KMS-11 (cell line): ENCODE data around the gene MSANTD2.
A peak's percentile ranks its signal among the peaks of the same experiment; 100 is the strongest.

Source experiments
- H2AFZ ChIP-seq: fragments of 200-600 bp; sonication (generic); 2 replicates; pipeline ENCODE4 v1.6.1; 2016; ENCODE audit warnings: antibody characterized with exemption, mixed run types, low read depth
- H3K27ac ChIP-seq: fragments of 200-600 bp; sonication (generic); 2 replicates; pipeline ENCODE4 v1.6.1; 2016; ENCODE audit warnings: mild to moderate bottlenecking, mixed run types
- H3K27me3 ChIP-seq: fragments of 200-600 bp; sonication (generic); 2 replicates; pipeline ENCODE4 v1.6.1; 2017; ENCODE audit warnings: mild to moderate bottlenecking, low read depth, mixed run types, moderate library complexity; ENCODE audit not compliant: insufficient read depth
- H3K36me3 ChIP-seq: fragments of 200-600 bp; sonication (generic); 2 replicates; pipeline ENCODE4 v1.6.1; 2017; ENCODE audit warnings: mild to moderate bottlenecking, mixed run types; ENCODE audit not compliant: insufficient read depth
- H3K4me1 ChIP-seq: fragments of 200-600 bp; sonication (generic); 2 replicates; pipeline ENCODE4 v1.6.1; 2016; ENCODE audit warnings: mild to moderate bottlenecking, low read depth, mixed run types; ENCODE audit not compliant: poor library complexity, severe bottlenecking
- H3K4me2 ChIP-seq: fragments of 200-600 bp; sonication (generic); 2 replicates; pipeline ENCODE4 v1.7.0; 2016; ENCODE audit warnings: mild to moderate bottlenecking, mixed run types
- H3K4me3 ChIP-seq: fragments of 200-600 bp; sonication (generic); IDR thresholded peaks from 2 replicates; pipeline ENCODE4 v1.6.1; 2017; ENCODE audit warnings: low read depth, low read length, mixed read lengths; ENCODE audit not compliant: insufficient read depth
- H3K79me2 ChIP-seq: fragments of 200-600 bp; sonication (generic); 2 replicates; pipeline ENCODE4 v1.6.1; 2016; ENCODE audit warnings: low read depth, mixed run types; ENCODE audit not compliant: insufficient read depth
- H3K9ac ChIP-seq: fragments of 200-600 bp; sonication (generic); 2 replicates; pipeline ENCODE4 v1.6.1; 2016; ENCODE audit warnings: mild to moderate bottlenecking, mixed run types
- H4K20me1 ChIP-seq: fragments of 200-600 bp; sonication (generic); 2 replicates; pipeline ENCODE4 v1.6.1; 2016; ENCODE audit warnings: mild to moderate bottlenecking, mixed run types; ENCODE audit not compliant: insufficient read depth
- TF ChIP-seq, protein P1 (sequence below): fragments of 200-600 bp; sonication (generic); conservative IDR thresholded peaks from 2 replicates; pipeline ENCODE4 v1.6.1; 2017; ENCODE audit warnings: low read depth, mild to moderate bottlenecking, antibody characterized with exemption, low read length, moderate library complexity, mixed read lengths

MSANTD2 gene

DNA sequence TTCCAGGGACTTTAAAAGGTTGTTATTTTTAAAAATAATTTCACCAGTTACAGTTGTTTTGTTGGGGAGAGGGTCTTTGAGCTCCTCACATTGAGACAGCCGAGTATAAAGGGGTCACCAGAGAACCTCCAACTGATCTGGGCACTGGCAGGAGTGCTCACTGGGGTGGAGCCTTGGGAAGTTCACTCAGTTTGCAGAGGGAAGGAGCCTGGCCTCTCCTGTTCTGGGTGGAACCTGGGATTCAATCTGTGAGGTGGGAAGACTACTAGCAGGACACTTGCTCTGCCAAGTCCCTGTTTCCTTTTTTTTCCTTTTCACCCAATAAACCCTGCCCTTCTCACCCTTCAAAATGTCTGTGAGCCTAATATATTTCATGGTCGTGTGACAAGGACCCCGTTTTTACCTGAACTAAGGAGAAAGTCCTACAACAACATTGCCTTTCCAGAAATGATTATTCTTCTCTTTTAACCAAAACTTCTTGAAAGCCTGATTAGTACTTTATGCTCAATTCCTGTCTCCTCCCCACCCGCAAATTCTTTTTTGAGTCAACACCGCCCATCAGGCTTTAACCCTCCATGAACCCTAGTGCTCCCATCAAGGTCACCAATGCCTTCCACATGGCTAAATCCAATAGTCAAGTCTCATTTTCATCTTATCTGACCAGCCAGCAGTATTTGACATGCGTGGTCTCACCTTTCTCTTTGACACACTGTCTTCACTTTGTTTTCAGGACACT lies 22.0 kb upstream of the MSANTD2 start:
- Histone ChIP-seq H3K79me2 (no peaks in the 10 kb centered on the region), H3K36me3 (no peaks in the 10 kb centered on the region), H3K9ac (no peak overlapping the region), H3K27ac (no peak overlapping the region), H4K20me1 (no peaks in the 10 kb centered on the region), H3K4me3 (no peak overlapping the region), H3K4me2 (no peak overlapping the region), H2AFZ (no peak overlapping the region), H3K27me3 (no peaks in the 10 kb centered on the region), H3K4me1 (no peaks in the 10 kb centered on the region)
- TF ChIP-seq, protein P1, sequence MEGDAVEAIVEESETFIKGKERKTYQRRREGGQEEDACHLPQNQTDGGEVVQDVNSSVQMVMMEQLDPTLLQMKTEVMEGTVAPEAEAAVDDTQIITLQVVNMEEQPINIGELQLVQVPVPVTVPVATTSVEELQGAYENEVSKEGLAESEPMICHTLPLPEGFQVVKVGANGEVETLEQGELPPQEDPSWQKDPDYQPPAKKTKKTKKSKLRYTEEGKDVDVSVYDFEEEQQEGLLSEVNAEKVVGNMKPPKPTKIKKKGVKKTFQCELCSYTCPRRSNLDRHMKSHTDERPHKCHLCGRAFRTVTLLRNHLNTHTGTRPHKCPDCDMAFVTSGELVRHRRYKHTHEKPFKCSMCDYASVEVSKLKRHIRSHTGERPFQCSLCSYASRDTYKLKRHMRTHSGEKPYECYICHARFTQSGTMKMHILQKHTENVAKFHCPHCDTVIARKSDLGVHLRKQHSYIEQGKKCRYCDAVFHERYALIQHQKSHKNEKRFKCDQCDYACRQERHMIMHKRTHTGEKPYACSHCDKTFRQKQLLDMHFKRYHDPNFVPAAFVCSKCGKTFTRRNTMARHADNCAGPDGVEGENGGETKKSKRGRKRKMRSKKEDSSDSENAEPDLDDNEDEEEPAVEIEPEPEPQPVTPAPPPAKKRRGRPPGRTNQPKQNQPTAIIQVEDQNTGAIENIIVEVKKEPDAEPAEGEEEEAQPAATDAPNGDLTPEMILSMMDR, result no peak

DNA sequence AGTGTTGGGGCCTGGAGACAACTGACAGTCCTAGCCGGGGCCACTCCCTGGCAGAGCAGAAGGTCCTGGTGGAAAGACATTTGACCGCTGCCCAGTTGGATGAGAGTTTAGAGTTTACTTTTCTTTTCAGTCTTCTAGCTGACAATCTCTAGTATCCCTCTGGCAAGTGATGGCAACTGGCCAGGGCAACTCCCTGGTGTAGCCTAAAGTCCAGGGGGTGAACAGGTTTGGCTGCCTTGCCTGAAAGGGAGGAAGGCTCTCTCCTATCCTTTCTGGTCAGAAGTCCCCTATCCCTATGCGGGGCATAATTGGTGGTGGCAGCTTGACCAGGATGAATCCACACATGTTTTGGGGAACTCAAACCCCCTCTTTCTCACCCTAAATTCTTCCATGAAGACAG lies 16.8 kb upstream of the MSANTD2 start:
- Histone ChIP-seq H3K27me3 (no peaks in the 10 kb centered on the region), H3K4me3 (no peak overlapping the region), H3K4me1 (peaks cover 13% of the 10 kb centered on the region), H4K20me1 (no peaks in the 10 kb centered on the region), H3K27ac (no peak overlapping the region), H3K9ac (no peak overlapping the region), H2AFZ (no peak overlapping the region), H3K36me3 (no peaks in the 10 kb centered on the region), H3K79me2 (no peaks in the 10 kb centered on the region), H3K4me2 (no peak overlapping the region)
- TF ChIP-seq, protein P1, result no peak

DNA sequence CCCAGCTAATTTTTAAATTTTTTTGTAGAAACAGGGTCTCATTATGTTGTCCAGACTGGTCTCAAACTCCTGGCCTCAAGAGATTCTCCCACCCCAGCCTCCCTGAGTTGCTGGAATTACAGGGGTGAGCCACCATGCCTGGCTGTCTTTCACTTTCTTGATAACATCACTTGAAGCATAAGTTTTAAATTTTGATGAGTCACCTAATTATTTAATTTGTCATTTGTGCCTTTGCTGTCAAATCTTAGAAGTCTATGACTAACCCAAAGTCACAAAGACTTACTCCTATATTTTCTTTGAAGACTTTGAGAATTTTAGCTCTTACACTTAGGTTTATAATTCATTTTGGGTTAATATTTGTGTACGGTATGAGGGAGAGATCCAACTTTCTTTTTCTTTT lies 14.5 kb upstream of the MSANTD2 start:
- Histone ChIP-seq H3K9ac (no peak overlapping the region), H3K27ac (no peak overlapping the region), H3K79me2 (no peaks in the 10 kb centered on the region), H4K20me1 (no peaks in the 10 kb centered on the region), H3K4me1 (peaks cover 13% of the 10 kb centered on the region), H3K36me3 (no peaks in the 10 kb centered on the region), H3K4me3 (no peak overlapping the region), H2AFZ (no peak overlapping the region), H3K4me2 (no peak overlapping the region), H3K27me3 (no peaks in the 10 kb centered on the region)
- TF ChIP-seq, protein P1, result no peak

DNA sequence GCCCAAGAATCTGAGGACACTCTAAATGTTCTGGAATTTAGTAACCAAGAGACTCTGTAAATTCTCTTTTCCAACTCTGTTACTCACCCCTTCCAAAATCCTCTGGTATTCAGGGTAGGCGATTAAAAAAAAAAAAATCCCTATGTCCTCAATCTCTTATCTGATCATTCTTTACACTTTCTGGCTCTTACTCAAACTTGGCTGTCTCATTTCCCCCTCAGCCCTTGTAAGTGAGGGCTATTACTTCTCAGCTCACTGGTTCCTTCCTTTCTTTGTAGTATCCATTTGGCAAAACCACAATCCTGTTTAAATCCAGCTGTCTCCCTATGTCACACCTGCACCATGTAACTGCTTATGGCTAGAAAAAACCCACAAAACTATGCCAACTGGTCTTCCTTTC lies 12.7 kb upstream of the MSANTD2 start:
- Histone ChIP-seq H3K4me2 (peak overlapping the region; percentile 15; the same call in 1 of the 2 replicates), H2AFZ (no peak overlapping the region)

More for the DNA sequence above, 12.7 kb upstream of the MSANTD2 start:
- Histone ChIP-seq H3K4me1 (peaks cover 13% of the 10 kb centered on the region), H3K36me3 (no peaks in the 10 kb centered on the region), H4K20me1 (no peaks in the 10 kb centered on the region), H3K4me3 (no peak overlapping the region), H3K79me2 (no peaks in the 10 kb centered on the region), H3K9ac (no peak overlapping the region), H3K27ac (no peak overlapping the region; the same call in 1 of the 2 replicates), H3K27me3 (no peaks in the 10 kb centered on the region)
- TF ChIP-seq, protein P1, result no peak
